EL (cell line): ENCODE results near the gene CREBRF.
"Not testable (repeated sequence)": the region's sequence is repeated elsewhere in the genome, so short reads cannot be mapped to it uniquely, and the experiment has no call there.

ENCODE experiments used
- DNase-seq: peaks from one replicate; pipeline ENCODE4 v3.0.0-alpha.2; 2016

CREBRF gene, protein sequence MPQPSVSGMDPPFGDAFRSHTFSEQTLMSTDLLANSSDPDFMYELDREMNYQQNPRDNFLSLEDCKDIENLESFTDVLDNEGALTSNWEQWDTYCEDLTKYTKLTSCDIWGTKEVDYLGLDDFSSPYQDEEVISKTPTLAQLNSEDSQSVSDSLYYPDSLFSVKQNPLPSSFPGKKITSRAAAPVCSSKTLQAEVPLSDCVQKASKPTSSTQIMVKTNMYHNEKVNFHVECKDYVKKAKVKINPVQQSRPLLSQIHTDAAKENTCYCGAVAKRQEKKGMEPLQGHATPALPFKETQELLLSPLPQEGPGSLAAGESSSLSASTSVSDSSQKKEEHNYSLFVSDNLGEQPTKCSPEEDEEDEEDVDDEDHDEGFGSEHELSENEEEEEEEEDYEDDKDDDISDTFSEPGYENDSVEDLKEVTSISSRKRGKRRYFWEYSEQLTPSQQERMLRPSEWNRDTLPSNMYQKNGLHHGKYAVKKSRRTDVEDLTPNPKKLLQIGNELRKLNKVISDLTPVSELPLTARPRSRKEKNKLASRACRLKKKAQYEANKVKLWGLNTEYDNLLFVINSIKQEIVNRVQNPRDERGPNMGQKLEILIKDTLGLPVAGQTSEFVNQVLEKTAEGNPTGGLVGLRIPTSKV

DNA sequence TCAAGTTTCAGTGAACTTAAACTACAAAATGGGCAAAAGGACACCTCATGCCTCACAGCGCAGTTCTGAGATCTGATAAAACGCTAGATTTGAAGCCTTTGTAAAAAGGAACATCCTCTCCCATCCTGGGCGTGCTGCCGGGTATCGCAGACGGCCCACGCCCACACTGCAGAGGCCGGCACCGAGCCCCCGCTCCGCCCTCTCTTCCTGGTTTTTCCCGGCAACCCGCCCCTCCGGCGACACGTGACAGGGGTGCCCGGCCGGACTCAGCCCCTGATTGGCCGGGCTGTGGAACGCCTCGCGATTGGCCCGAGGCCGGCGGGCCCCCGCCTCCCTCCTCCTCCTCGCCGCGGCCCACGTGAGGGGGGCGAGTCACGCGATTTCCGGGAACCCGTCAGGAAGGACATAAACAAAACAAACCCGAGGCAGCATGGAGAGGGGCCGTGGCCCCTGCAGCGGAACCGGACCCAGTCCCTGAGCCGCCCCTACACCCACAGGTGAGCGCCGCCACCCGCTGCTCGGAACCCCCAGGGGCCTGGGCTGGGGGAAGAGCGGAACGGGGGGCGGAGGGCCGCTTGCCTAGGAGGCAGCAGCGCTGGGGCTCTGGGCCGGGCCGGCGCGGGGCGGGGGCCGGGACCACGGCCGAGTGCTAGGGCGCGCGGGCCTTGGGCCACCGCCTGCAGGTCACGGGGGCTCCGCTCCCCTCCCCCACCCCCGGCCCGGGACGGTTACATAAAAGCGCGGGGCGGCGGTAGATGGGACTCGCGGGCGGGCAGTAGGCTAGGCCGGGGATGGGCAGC, at the start of gene CREBRF:
TSS of gene CREBRF (plus strand) at position 370 of the 800 bp plus-strand sequence. CDS start 24,424 bp downstream, outside the sequence.
- peak; percentile 97 for DNase-seq

DNA sequence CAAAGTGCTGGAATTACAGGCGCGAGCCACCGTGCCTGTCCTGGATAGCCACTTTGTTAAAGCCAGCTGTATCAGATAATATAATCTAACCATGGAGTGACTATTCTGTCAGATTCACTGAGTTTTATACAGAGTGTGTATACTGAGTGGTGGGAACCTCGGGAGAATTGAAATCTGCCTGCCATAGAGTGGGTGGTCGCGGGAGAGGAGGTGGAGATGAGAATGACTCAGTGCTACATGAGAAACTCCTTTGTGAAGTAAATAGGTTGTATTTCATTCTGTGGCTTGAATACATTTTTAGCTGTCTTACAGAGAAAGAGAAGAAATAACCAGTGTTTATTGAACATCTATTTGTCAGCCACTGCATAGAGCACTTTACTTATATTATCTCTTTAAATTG, 46.1 kb upstream of the CREBRF start:
- DNase-seq, result no peak

DNA sequence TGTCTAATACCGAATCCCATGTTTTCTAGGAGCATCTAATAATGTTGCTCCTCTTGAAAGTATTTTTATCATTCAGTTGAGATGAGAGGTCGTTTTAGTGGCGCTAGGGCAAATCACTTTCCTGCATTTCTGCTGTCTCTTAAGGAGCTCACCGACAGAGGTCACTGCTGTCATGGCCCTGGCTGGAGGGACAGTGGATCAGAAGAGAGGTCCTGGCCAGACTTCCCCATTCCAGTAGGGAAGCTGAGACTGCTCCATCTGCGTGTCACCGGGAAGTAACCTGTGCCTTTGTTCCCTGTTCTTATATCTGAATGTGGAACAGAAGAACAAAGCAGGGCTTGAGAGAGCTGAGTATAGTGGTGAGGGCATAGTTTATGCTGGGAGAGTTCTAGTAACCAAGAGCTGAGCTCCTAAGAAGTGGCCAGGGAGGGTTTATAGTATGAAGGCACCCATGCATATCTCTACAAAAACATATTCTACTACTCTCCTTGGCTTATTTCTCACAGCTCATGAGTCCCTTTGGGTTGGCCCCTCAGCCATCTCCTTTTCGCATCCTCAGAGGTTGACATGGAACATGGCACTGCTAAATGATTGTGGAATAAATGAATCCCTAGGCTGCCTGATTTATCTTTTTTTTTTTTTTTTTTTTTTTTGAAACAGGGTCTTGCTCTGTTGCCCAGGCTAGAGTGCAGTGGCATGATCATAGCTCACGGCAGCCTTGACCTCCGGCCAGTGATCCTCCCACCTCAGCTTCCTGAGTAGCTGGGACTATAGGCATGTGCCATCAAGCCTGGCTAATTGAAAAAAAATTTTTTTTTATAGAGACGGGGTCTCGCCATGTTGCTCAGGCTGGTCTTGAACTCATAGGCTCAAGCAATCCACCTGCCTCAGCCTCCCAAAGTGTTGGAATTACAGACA, 45.3 kb upstream of the CREBRF start:
- peak; percentile 40 for DNase-seq

DNA sequence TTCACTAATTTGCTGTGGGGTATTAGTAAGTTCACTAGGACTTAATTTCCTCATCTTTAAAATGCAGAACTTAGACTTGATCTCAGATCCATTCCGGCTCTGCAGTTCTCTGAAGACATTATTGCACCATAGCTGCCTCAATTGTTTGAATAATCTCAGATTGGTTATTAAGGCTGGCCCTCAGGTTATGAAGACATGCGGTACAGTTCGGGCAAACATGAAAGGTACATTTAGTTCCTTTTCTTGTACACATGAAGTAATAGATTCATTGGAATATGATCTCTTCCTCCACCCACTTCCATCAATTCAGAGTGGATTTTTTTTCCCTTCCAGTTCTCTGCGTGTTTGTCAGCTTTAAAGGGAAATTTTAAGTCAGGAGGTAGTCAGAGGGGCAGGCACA, 44.6 kb upstream of the CREBRF start:
- no peak for DNase-seq

DNA sequence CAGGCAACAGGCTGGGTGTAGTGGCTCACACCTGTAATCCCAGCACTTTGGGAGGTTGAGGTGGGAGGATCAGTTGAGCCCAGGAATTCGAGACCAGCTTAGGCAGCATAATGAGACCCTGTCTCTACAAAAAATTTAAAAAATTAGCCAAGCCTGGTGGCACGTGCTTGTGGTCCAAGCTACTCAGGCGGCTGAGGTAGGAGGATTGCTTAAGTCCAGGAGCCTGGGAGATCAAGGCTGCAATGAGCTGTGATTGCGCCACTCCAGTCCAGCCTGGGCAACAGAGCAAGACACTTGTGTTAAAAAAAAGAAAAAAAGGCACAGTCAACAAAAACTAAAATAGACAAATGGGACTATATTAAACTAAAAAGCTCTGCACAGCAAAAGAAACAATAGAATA, 43.3 kb upstream of the CREBRF start:
- DNase-seq, result no peak

DNA sequence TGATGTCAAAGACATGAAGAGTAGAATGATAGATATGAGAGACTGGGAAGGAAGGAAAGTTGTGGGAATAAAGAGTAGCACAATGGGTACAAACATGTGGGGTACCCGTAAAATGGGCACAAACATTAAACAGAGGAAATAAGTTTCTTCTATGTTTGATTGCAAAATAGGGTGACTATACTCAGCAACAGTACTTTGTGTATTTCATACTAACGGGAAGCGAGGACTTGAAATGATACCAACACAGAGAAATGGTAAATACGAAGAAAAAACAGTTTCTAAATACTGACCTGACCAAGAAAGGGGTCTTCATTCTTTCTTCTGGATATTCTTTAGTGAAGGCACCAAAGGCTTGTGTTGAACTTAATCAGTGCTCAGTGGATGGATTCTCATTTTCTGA, 41.5 kb upstream of the CREBRF start:
- DNase-seq, result no peak

DNA sequence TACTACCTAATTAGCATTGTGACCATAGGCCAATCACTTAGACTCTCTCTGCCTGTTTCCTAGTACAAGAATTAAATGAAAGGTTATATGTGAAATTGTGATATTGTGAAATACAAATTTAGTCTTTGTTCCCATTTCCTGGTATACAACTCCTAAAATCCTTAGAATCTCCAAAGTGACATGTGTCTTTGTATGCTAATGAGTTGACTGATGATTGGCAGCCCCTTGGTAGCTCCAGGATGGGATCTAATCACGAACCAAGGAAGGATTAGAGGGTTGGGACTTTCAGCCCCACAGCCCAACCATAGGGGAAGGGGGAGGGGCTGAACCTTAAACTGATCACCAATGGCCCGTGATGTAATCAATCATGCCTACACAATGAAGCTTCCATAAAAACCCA, 41.0 kb upstream of the CREBRF start:
- DNase-seq, result no peak

DNA sequence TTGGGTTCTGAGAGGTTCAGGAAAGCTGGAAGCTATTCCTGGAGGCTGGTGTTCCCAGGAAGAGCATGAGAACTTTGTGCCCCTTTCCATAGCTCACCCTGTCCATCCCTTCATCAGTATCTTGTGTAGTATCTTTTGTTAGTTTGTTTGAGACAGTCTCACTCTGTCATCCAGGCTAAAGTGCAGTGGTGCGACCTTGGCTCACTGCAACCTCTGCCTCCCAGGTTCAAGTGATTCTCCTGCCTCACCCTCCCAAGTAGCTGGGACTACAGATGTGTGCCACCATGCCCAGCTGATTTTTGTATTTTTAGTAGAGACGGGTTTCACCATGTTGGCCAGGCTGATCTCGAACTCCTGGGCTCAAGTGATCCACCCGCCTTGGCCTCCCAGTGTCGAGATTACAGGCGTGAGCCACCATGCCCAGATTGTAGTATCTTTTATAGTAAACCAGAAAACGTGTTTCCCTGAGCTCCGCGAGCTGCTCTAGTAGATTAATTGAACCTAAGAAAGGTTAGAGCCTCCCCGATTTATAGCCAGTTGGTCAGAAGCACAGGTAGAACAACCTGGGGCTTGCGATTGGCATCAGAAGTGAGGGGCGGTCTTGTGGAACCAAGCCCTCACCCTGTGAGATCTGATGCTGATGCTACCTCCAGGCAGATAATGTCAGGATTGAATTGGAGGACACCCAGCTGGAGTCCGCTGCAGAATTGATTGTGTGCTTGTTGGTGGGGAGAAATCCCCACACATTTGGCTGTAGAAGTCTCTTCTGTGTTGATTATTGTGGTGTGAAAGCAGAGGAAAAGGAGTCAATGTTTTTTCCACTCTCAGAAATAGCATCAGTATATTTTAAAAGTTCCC, 40.3 kb upstream of the CREBRF start:
- DNase-seq, result no peak

DNA sequence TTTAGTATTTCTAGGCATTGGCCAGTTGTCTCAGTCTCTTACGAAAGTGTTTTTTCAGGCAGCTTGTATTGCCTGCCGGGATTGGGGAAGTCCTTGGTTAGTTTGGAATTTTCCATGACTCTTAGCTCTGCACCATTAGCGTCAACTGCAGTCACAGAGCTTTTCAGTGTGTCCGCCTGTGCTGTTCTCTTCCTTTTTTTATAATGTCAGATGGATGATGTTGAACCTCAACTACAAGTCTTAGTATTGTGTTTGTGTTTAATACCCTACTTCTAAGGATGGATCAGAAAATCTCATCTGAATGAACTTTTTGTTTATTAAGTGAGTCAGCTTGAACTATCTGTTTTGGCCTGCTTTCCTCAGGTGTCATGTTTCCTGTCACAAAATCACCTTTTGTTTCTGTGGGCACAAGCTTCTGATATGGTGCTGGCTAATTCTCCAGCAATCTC, 39.5 kb upstream of the CREBRF start:
- peak; percentile 38 for DNase-seq

DNA sequence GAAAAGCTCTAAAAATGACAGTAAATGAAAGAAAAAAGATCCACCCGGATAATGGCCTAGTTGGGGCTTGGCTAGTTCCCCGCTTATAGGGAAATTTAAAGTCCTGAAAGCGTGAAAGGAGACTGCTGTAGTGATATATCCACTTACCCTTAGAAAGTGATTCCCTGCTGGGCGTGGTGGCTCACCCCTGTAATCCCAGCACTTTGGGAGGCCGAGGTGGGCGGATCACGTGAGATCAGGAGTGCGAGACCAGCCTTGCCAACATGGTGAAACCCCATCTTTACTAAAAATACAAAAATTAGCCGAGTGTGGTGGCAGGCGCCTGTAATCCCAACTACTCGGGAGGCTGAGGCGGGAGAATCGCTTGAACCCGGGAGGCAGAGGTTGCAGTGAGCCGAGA, 39.1 kb upstream of the CREBRF start:
- not testable (repeated sequence) for DNase-seq

DNA sequence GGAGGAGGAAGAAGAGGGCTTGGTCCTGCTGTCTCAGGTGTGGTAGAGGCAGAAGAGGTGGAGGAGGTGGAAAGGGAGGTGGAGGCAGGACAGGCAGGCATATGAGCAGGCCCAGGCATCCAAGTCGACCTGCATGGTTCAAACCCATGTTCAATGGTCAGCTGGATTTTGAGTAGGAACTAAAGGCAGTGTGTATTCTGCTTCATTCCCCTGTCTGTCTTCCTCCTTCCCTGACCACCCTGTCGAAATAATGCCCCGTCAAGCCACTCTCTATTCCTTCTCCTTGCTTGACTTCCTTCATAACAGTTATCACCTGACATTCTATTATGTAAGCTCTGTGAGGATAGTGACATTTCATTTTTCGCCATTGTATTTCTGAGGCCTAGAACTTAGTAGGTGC, 37.8 kb upstream of the CREBRF start:
- DNase-seq, result no peak

DNA sequence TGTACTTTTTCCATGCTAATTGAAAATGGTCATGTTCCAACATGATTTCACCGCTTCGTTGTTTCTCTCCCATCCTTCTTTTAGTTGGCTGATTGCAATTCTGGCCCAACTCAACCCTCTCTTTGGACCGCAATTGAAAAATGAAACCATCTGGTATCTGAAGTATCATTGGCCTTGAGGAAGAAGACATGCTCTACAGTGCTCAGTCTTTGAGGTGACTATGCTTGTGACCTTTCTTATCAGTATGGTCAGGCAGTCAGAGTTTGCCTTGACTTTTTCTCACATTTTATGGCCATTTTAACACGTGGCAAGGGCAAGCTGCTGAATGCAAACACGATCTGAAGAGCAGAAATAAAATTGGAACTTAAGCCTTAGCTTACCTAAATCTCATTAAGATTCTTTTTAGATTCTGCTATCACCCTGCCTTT, 36.0 kb upstream of the CREBRF start:
- no peak for DNase-seq

DNA sequence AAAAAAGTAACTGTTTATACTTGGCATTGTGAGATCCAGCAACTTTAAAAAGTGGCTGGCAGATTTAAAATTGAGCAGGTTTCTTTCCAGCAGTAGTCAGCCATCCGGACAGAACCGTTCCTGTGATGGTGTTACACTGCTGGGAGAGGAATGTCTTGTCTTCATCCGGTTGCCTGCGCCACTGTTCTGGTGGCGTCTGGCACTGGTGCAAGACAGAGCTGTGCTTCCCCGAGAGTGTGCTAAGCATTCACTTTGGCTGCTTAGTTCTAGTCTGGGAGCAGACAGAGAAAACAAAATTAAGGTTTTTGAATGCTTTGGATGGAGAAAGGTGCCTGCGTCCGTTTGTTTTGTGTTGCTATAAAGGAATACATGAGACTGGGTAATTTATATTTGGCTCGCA, 35.5 kb upstream of the CREBRF start:
- no peak for DNase-seq

DNA sequence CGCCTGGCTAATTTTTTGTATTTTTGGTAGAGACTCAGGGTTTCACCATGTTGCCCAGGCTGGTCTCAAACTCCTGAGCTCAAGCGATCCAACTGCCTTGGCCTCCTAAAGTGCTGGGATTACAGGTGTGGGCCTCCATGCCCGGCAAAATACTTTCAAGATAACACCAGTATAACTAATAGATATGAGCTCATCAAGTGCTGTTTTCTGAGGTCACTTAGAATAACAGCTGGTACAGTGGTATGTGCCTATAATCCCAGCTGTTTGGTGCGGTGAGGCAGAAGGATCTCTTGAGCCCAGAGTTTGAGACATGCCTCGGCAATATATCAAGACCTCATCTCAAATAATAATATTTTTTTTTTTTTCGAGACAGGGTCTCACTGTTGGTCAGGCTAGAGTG, 30.5 kb upstream of the CREBRF start:
- DNase-seq, result no peak

DNA sequence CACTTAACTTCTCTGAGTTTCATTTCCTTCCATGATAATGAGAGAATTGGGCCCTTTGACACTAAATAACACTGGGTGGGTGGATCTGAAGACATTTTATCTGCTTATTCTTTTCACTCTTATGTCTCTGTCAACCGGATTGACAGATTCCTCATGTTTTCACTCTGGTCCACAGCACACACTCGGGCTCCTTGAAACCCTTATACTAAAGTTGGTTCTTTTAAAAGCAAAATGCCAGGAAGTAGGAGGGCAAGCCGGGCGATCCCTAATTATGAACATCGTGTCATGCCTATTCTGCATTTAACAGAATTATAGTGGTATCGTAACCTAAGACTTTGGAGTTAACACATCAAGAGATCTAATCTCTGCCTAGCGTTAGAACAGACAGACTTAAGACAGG, 28.2 kb upstream of the CREBRF start:
- DNase-seq, result no peak

DNA sequence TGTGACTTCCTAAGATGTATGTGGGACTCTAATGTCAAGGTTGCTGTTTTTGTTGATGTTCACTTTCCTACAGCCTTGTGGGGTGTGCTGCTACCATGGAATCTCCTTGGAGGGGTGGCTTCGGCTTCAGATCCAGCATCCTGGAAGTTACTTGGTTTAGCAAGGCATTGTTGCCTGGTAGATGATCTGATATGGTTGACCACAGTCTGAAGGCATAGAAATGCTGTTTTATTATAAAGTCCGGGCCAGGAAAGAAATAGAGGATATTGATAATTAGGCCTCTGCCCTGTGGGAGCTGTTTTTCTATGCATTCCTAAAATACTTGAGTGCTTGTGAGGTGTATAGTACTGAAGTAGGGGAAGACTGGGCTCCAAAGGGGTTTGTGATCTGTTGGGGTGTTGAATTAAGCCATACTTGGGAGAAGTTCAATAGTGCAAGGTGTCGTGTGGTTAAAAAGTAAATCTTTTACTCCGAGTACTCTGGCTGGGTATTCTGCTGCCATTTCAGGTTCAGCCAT, 27.3 kb upstream of the CREBRF start:
- DNase-seq, result peak; percentile 28

DNA sequence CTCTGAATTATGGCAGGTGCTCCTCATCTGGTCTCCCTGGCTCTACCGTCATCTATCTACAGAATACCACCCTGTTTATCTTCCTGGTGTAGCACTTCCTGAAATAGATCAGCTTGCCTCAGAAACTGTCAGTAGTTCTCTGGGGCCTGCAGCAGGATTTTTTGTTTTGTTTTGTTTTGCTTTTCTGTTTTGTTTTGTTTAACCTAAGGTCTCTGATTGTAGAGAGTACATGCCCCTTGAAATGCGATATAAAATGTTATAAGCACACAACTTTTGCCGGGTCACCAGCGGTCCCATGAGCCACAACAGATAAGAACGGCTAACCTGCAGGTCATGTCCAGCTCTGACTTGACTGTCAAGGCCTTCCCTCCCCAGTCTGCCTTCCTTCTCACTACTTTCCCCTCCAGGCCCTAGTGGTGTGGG, 26.6 kb upstream of the CREBRF start:
- DNase-seq, result no peak

DNA sequence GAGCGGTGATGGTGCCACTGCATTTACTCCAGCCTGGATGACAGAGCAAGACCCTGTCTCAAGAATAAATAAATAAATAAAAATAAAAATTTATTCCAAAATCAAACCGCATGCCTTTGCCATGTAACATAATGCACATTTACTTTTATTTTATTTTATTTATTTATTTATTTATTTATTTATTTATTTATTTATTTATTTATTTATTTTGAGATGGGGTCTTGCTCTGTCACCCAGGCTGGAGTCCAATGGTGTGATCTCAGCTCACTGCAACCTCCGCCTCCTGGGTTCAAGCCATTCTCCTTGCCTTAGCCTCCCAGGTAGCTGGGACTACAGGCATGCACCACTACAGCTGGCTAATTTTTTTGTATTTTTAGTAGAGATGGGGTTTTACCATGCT, 24.1 kb upstream of the CREBRF start:
- DNase-seq, result not testable (repeated sequence)

DNA sequence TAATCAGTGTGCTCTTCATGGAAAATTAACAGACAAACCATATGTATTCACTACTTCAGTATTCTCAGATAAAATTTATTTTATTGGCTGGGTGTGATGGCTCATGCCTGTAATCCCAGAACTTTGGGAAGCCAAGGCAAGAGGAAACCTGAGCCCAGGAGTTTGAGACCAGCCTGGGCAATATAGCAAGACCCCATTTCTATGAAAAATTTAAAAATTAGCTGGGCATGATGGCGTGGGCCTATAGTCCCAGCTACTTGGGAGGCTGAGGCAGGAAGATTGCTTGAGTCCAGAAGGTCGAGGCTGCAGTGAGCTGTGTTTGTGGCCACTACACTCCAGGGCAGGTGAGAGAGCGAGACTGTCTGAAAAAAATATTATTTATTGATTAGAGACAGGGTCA, 23.4 kb upstream of the CREBRF start:
- no peak for DNase-seq

DNA sequence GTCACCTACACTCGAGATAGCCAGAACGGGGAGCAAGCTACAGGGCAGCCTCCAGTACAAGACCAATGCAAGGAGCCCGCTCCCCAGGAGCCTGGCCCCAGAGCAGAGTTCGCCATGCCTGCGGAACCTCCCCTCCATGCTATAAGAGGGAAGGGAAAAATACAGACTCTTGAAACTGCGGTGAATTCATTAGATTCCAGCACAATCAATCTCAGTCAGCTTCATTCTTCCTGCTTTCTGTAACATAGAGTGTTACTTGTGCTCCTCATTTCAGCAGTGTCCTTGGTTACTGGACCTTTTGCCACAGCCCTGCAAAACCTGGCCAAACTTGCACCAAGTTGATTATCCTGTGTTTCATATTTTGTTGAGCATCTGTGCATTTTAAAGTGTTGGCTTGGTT, 22.2 kb upstream of the CREBRF start:
- no peak for DNase-seq
